Neural cell (in vitro differentiated cells): ENCODE measurements around the gene SPX. TPM values are rescaled to one million over a fixed set of nuclear protein-coding genes. Genes with fewer than 3 reads are reported as not detected.

Experiments
- polyA plus RNA-seq: library from polyadenylated mRNA; depleted of rRNA; stranded (reverse); fragments of >200 nt; gene quantifications from 2 replicates; pipeline ENCODE4 v1.2.3, GENCODE V29; 2014

SPX gene
- polyA plus RNA-seq, 1 donor from 2014 or later = not detected

Other genes starting within 250 kb of the SPX start
- 0.64 TPM in 1 of 2 replicates, not detected in the other for gene SLCO1A2, start 191.4 kb upstream of the SPX start, polyA plus RNA-seq
- gene IAPP, start 153.4 kb upstream of the SPX start, polyA plus RNA-seq = not detected in 2 replicates
- 9.8 and 11.8 TPM in 2 replicates for gene PYROXD1, start 88.6 kb upstream of the SPX start, polyA plus RNA-seq
- gene RECQL, start 24.7 kb upstream of the SPX start, polyA plus RNA-seq = 28.8 and 29.2 TPM in 2 replicates
- 170 and 203 TPM in 2 replicates for gene GOLT1B, start 24.5 kb upstream of the SPX start, polyA plus RNA-seq
- 0.14 TPM in 1 of 2 replicates, not detected in the other for gene GYS2, start 78.6 kb downstream of the SPX start, polyA plus RNA-seq
- 907 and 1,039 TPM in 2 replicates for gene LDHB, start 131.5 kb downstream of the SPX start, polyA plus RNA-seq
- 0.34 TPM in 1 of 2 replicates, not detected in the other for gene KCNJ8, start 248.4 kb downstream of the SPX start, polyA plus RNA-seq